ENCODE results near the gene SLC37A3. TPM values are rescaled to one million over a fixed set of nuclear protein-coding genes. Genes with fewer than 3 reads are reported as not detected.
"Not testable (repeated sequence)": the region's sequence is repeated elsewhere in the genome, so short reads cannot be mapped to it uniquely, and the experiment has no call there.

SLC37A3 gene
- total RNA-seq, 1 donor from 2014 or later: 73.7 TPM

DNA sequence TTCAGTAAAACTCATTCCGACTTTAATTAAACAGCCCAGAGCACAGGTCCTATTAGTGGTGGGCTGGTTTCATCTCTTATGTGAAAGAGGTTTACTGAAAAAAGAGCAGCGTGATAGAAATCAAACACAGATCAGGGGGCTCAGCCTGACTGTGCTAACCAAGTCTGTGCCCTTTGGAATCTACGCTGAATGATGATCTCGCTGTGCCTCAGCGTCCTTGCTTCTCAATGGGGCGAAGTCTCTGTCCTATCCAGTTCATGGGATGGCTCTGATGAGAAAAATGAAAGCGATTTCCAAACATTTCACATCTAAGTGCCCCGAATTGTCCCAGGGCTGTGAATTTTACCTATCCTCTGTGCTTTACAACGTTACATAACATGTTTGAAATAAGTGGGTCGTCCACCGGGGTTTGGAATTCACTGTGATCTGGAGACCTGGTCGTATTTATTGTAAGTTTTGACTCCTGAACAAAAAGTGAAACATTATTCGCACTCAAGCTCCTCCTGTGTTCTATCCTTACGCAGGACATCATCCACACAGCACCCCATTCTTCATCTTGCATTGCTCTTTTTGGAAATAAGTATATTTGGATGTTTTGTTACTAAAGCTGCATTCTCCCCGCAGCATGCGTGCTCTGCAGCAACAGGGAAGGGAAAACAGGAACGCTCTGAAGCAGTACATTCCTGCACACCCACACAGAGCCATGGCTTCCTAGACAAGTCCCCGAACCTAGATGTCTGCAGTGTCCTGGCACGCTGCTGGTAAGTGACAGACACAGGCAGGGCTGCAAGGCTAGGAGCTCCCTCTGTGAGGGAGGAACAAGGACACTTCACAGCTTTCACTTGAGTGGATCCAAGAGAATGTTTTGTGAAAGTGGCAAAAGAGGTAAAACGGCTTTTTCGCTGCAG lies 83.5 kb downstream of the SLC37A3 start:
- no peak for DNase-seq (ENCODE audit: low spot score)

DNA sequence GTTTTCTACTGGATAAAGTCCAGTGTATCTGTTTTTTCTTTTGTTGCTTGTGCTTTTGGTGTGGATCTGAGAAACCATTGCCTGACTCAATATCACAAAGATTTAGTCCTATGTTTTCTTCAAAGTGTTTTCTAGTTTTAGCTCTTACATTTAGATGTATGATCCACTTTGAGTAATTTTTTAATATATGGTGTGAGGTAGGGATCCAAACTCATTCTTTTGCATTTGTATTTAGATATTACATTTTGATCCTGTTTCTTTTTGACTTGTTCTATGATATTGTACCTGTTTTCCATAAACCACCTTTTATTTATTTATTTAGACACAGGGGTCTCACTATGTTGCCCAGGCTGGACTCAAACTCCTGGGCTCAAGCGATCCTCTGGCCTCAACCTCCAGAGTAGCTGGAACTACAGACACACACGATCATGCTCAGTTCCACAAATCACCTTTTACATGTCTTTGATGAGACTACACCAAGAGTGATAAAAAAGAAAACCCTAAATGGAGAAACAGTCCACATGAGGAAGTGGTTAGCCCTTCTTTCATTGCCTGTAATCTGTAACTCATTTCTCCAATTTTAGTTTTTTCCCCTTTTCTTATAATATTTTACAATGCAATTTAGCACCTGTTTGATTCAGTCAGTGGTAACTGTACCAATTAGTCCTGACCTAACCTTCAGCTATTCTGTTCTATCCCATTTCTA lies 86.0 kb downstream of the SLC37A3 start:
- DNase-seq (ENCODE audit: low spot score): no peak

DNA sequence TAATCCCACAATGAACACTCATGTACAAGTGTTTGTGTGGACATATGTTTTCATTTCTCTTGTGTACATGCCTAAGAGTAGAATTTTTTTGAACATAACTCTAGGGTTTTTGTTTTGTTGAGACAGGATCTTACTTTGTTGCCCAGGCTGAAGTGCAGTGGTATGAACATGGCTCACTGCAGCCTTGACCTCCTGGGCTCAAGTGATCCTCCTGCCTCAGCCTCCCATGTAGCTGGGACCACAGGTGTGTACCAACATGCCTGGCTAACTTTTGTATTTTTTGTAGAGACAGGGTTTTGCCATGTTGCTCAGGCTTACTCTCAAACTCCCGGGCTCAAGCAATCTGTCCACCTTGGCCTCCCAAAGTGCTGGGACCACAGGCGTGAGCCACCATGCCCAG lies 87.2 kb downstream of the SLC37A3 start:
- DNase-seq (ENCODE audit: low spot score): not testable (repeated sequence)

DNA sequence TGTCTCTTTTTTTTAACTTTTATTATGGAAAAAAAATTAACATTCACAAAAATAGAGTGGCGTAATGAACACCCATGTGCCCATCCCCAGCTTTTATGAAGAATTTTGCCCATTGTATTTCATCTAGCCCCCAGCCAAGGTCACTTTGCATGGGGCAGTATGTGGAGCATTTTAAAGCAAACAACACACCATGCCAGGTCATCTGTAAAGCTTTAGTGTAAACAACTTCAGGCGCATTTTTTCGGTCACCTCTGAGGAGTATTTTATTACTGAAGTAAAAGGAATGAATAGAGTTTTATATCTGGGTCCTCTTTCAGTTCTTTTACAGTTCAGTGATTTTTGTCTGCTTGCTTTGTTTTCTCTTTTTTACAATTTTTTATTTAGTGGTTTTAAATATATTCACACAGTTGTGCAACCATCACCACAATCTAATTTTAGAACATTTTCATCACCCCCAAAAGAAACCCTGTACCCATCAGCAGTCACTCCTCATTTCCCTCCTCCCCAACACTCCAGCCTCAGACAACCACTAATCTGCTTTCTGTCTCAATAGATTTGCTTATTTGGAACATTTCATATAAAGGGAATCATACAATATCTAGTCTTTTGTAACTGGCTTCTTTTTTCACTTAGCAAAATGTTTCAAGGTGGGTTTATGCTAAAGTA lies 87.9 kb downstream of the SLC37A3 start:
- DNase-seq (ENCODE audit: low spot score): no peak

DNA sequence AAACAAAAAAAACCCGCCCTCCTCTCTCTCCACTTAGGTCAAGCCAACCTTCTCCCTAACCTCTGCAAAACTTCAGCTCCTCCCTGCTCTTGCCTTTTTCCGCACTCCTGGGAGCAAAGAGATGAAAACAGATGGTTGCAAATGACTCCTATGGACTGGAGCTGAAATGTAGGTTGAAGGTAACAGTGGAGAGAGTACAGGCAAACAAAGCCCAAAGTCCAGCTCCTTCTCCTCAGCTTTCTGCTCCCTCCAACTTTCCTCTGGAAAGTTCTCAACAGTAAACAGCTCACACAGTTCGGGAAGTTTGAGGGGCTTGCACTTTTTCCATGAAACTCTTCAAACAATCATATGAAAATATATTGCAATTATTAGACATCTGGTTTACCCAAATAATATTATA lies 90.3 kb downstream of the SLC37A3 start:
- DNase-seq (ENCODE audit: low spot score): no peak

DNA sequence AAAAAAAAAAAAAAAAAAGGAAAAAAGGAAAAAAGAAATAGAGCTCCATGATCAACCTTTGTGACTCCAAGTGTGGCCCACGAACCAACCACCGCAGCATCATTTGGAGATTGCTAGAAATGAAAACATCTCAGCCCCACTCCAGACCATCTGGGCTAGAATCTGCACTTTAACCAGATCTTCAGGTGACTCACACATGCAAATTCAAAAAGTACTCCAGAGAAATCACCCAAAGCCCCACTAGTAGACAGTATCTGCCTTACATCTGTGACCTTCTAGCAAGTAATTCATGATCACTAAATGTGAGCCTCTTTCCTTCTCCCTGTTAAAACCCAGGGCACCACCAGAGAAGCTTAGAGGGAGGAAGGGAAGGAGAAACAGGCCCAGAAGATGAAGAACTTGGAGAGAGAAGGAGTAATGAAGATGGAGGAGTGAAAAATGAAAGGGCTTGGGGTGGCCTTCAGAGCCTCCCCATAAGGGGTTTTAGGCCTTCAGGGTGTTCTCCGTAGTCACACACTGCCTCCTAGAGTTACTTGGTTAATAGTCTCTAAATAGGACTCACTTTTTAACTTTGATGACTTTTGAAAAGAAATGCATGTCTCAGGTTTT lies 94.0 kb downstream of the SLC37A3 start:
- no peak for DNase-seq (ENCODE audit: low spot score)

DNA sequence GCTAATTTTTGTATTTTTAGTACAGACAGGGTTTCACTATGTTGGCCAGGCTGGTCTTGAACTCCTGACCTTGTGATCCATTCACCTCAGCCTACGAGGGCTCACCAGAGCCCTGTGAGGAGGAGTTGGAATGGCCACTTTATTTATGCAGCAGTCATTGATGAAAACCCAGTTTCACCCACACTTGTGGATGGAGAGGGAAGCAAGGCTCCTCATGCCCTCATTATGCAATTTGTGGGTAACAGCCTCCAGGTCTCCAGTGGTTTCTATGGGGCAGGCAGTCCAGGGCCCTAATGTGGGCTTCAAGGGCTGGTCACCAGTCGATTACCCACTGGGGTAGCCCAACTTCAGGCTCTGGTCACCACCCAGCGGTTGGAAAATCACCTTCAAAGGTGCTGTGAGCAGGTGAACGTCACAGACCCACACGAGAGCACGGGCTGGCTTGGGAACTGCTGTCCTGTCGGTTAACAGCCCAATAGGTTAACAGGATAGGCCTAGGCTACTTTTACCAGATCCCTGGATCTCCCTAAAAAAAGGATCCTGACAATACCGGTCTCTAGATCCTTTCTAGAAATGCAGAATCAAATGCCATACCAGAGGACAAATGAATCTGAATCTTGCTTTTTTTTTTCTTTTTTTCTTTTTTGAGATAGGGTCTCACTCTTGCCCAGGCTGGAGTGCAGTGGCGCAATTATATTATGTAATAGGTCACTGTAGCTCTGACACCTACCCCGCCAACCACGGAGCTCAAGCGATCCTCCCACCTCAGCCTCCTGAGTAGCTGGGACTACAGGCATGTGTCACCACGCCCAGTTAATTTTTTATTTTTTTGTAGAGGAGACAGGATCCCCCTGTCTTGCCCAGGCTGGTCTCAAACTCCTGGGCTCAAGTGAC lies 97.8 kb downstream of the SLC37A3 start:
- DNase-seq (ENCODE audit: low spot score): no peak

DNA sequence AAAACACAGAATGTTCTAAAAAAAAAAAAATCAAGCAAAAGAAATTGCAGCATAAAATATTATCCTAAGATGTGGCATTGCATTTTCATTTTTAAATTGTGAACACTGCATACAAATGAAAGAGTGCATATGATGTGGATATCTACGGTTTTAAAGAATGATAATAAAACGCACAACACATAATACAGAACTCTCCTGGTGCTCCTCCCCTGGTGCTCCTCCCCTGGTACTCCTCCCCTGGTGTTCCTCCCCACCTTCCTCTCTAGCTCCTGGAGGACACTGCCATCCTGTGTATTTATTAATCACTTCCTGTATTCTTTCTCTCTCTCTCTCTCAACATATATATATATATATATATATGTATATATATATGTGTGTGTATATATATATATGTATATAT lies 100.1 kb downstream of the SLC37A3 start:
- no peak for DNase-seq (ENCODE audit: low spot score)

DNA sequence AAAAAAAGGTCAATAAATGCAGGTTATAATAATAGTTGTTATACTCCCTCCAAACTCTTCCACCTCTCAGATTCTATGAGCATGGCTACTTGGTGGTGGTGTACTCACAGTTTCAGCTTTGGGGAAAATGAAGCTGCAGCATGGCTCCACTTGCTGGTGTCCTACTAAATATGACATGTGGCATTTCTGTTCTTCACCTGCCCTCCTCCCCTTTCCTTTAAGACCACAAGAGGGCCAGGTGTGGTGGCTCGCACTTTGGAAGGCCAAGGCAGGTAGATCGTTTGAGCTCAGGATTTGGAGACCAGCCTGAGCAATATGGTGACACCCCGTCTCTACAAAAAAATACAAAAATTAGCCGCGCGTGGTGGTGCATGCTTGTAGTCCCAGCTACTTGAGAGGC lies 101.1 kb downstream of the SLC37A3 start:
- no peak for DNase-seq (ENCODE audit: low spot score)

DNA sequence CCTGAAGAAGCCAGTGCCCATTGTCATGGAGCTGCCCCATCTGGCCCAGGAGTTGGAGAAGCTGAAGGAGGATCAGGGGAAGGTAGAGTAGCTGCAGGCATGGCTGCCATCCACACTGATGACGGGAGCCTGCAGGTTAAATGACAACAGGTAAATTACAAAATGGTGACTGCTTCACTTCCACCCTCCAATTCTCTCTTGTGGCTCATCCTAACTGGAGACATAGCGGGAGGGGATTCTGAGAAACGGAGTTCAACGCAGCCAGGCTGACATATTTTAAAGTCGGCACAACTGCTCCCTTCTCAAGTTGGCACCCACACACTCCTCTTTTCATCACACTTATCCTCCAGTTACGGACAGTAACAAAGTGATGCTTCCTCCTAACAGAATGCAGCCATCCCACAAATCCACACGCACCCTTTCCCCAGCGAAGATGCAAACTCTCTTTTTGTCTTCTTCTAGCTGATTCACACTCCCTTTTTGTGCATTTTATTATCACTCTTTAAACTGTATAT lies 103.0 kb downstream of the SLC37A3 start:
- DNase-seq (ENCODE audit: low spot score): no peak

DNA sequence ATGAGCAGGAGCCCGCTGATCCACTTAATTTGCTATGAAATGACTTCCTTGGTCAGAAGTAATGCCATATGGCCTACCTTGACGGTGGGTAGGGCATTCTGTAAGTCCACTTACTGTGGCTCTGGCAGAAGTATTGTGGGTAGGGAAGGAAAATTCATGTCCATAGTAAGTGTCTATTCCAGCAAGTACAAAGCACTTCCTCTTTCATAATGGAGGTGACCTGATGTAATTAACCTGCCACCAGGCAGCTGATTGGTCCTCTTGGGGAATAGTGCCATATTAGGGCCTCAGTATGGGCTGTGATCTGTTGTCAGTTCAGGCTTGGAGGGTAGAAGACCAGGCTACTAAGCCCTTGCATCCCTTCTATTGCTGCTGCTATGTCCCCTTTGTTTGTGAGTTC lies 103.9 kb downstream of the SLC37A3 start:
- no peak for DNase-seq (ENCODE audit: low spot score)

DNA sequence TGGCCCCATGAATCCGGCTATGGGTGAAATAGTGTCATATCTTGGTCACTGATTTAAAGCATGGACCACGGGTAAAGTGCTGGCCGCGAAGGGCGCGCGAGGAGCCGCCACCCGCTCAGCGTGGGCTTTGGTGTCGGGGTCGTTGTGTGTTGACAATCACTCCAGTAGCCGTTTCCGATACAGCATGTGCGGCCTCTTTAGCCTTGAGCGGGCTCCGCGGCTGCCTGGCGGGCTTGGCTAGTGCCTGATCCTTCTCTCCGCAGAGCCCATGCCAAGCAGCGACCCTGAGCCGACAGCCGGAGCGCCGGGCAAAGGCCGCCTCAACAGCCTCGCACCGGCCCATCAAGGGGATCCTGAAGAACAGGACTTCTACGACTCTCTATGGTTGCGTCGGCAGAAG lies 105.9 kb downstream of the SLC37A3 start:
- no peak for DNase-seq (ENCODE audit: low spot score)

DNA sequence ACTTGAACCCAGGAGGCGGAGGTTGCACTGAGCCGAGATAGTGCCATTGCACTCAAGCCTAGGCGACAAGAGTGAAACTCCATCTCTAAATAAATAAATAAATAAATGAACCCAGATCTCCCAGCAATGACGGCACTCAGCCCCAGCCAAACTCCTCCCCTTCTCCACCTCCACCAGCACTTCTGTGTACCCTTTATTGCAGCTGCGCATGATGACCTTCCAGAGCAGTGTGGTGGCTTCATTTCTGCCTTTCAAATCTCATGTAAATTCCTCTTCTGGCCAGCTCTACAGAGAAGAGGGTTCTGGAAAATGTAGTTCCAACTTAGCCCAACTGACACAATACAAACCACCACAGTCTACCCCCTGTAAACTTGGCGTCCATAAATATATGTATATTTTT lies 108.5 kb downstream of the SLC37A3 start:
- no peak for DNase-seq (ENCODE audit: low spot score)

DNA sequence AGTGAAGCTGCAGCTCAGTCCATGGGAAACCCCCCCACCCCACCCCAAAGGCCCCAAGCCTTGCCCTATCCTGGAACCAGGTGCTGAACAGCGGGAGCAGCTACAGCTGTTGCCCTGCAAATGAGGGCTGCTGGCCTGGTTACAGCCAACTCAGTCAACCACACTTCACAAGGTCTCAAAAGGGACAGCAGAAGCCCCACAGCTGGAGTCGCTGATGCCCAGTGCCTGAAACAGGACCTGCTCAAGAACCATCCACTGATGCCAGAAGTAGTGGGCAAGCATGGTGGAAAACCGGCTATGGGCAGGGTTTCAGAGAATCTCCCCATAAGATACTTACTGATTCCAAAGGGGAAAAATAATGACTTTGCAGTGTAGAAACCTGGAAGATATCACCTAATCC lies 110.3 kb downstream of the SLC37A3 start:
- no peak for DNase-seq (ENCODE audit: low spot score)

DNA sequence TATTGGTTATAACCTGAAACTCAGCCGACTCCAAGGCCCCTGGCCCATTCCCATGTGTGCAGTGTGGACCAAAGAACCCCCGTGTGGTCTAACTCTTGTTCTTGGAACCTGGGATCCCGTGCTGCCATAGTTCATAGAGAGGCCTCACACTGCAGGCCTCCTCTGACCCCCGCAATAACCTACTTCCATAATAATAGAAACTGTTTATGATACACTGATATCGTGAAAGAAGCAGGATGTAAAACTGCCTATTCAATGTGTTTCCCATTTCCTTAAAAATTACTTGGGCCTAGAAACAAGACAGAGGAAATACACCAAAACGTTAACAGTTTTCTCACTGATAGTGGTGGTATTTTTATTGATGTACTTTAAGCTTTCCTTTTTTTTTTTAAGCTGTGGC lies 112.4 kb downstream of the SLC37A3 start:
- DNase-seq (ENCODE audit: low spot score): no peak

DNA sequence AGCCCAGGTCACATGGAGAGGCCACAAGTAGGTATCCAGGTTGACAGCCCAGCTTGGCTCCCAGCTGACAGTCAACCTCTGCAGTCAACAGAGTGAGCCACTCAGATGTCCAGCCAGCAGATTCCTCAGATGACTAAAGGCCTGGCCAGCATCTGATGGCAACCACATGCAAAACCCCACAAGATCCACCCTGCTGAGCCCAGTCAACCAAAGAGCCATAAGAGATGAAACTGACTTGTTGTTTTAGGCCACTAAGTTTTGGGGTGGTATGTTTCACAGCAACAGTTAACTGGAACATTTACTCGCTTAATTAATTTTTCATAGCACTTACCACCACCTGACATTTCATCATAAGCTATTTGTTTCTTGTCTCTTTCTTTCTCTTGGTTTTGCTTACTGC lies 114.3 kb downstream of the SLC37A3 start:
- DNase-seq (ENCODE audit: low spot score): no peak

Other genes with a start within 250 kb of the SLC37A3 start
- gene KDM7A, start 221.5 kb downstream of the SLC37A3 start, total RNA-seq (ENCODE audit: insufficient read depth, low replicate concordance): 11.3 TPM
- gene RAB19, start 5.5 kb upstream of the SLC37A3 start, total RNA-seq (ENCODE audit: insufficient read depth, low replicate concordance): not detected
- 82.8 TPM for gene MKRN1, start 81.0 kb upstream of the SLC37A3 start, total RNA-seq (ENCODE audit: insufficient read depth, low replicate concordance)
- gene DENND2A, start 242.3 kb upstream of the SLC37A3 start, total RNA-seq (ENCODE audit: insufficient read depth, low replicate concordance): 6.3 TPM